Calu3 (cell line): Measurements from ENCODE around the gene OR11G2. TPM values are rescaled to one million over a fixed set of nuclear protein-coding genes. Genes with fewer than 3 reads are reported as not detected.

Experiments
- total RNA-seq: library from RNA; stranded (reverse); gene quantifications from 2 replicates; pipeline ENCODE4 v1.2.3, GENCODE V29; 2022

OR11G2 gene
- total RNA-seq, 1 experiment from 2014 or later = not detected

Other genes with a start within 250 kb of the OR11G2 start
- not detected in 2 replicates for gene OR4K15, start 215.3 kb upstream of the OR11G2 start, total RNA-seq
- not detected in 2 replicates for gene OR4Q2, start 188.7 kb upstream of the OR11G2 start, total RNA-seq
- gene OR4K14, start 171.6 kb upstream of the OR11G2 start, total RNA-seq = not detected in 2 replicates
- gene OR4K13, start 154.9 kb upstream of the OR11G2 start, total RNA-seq = not detected in 2 replicates
- not detected in 2 replicates for gene OR4L1, start 130.9 kb upstream of the OR11G2 start, total RNA-seq
- not detected in 2 replicates for gene OR4K17, start 80.2 kb upstream of the OR11G2 start, total RNA-seq
- not detected in 2 replicates for gene OR4N5, start 52.1 kb upstream of the OR11G2 start, total RNA-seq
- gene OR11H6, start 32.8 kb downstream of the OR11G2 start, total RNA-seq = not detected in 2 replicates
- not detected in 2 replicates for gene OR11H7, start 38.1 kb downstream of the OR11G2 start, total RNA-seq
- gene OR11H4, start 48.4 kb downstream of the OR11G2 start, total RNA-seq = not detected in 2 replicates
- gene TTC5, start 115.1 kb downstream of the OR11G2 start, total RNA-seq = 20.6 and 28.2 TPM in 2 replicates
- 37.3 and 39.0 TPM in 2 replicates for gene CCNB1IP1, start 142.4 kb downstream of the OR11G2 start, total RNA-seq
- gene PARP2, start 152.7 kb downstream of the OR11G2 start, total RNA-seq = 28.6 and 30.5 TPM in 2 replicates
- 30.4 and 32.5 TPM in 2 replicates for gene TEP1, start 222.6 kb downstream of the OR11G2 start, total RNA-seq
- not detected in 2 replicates for gene KLHL33, start 245.3 kb downstream of the OR11G2 start, total RNA-seq